ENCODE data around the gene ATMIN.

The ATMIN gene

DNA sequence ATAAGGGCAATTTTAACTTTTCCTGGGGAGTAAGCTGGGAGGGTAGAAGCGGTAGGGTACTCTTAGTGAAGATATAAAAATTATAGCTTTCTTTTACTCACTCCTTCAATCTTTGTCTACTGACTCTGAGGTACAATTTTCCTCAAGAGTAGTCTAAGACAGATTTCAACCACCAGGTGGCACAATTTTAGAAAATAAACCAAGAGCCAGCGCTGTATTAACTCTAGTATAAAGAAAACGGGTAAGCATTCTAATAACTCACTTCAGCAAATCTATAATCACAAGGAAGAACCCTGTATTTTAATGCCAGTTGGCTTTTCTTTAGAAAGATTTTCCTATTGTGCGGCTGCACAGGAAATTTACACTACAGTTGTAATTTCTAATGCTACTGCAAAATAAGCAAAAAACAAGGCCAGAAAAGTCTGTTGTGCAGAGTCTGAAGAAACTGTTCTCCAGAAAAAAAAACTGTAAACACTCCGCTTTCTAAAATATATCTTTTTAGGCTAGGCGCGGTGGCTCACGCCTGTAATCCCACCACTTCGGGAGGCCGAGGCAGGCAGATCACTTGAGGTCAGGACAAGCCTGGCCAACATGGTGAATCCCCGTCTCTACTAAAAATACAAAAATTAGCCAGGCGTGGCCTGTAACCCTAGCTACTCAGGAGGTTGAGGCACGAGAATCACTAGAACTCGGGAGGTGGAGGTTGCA, 30.8 kb upstream of the ATMIN start:
- peak overlapping the region; percentile 1 for H3K4me3 ChIP-seq (ENCODE audit: low read depth, low read length)
- TF ChIP-seq, protein P1, sequence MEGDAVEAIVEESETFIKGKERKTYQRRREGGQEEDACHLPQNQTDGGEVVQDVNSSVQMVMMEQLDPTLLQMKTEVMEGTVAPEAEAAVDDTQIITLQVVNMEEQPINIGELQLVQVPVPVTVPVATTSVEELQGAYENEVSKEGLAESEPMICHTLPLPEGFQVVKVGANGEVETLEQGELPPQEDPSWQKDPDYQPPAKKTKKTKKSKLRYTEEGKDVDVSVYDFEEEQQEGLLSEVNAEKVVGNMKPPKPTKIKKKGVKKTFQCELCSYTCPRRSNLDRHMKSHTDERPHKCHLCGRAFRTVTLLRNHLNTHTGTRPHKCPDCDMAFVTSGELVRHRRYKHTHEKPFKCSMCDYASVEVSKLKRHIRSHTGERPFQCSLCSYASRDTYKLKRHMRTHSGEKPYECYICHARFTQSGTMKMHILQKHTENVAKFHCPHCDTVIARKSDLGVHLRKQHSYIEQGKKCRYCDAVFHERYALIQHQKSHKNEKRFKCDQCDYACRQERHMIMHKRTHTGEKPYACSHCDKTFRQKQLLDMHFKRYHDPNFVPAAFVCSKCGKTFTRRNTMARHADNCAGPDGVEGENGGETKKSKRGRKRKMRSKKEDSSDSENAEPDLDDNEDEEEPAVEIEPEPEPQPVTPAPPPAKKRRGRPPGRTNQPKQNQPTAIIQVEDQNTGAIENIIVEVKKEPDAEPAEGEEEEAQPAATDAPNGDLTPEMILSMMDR (IDR thresholded peaks at IDR 0.05; ENCODE audit: low read depth, low read length), result peak; percentile 57
- DNase-seq (ENCODE audit: low read depth, low spot score), result peak; percentile 78
- in situ Hi-C loops (cut with HindIII; ENCODE audit: low sequenced_read_pairs), result no loop called here

DNA sequence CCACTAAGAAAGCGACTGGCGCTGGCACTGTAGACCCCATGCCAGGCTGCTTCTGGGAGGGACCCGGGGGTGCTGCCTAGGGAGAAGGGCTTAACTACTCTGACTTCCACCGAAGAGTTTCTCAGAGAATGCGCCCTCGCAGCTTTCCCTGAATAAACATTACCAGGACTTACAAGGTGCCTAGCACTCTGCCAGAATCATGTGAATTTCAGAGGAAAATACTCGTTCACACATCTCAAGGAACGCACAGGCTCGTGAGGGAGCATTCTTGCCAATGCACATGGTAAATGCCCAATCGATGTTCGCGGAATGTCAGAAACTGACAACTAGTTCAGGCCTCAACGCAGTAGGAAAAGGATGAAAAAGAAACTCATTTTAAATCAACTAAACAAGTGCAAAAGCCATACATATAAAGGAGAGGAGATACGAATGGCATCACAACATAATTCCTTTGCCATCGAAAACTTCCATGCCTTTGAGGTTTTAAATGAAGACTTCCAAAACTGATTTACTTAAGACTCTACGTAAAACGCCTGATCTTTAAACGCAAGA, 30.0 kb upstream of the ATMIN start:
- peak overlapping the region; percentile 88 for H3K4me3 ChIP-seq (ENCODE audit: low read depth, low read length)
- TF ChIP-seq, protein P1 (IDR thresholded peaks at IDR 0.05; ENCODE audit: low read depth, low read length), result no peak
- in situ Hi-C loops (cut with HindIII; ENCODE audit: low sequenced_read_pairs), result no loop called here
- peak; percentile 35 for DNase-seq (ENCODE audit: low read depth, low spot score)

DNA sequence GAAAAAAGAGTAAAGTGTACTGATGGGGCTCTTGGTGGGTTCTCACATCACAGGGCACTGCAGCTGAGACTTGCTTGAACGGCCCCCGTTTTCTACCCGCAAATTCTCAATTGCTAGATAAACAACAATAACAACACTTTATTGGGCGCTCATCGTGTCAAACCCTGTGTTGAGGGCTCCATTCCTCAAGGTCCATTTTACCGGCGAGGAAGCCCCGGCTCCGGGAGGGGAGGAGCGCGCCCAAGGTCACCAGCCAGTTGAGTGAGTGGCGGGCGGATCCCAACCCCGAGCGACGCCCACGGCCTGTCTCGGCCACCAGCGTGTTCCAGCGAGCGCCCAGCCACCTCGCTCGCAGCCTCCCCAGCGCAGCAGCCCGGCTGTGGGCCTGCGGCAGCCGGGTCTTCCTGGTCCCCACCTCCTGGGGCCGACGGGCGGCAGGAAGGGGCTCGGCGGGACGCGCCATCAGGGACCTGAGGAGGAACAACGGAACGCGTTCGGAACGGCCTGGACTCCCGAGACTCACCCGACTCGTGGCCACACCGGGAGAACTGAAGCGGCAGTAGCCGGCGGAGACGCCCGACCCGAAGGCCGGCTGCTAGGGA, 29.3 kb upstream of the ATMIN start:
- TF ChIP-seq, protein P1 (IDR thresholded peaks at IDR 0.05; ENCODE audit: low read depth, low read length), result no peak
- H3K4me3 ChIP-seq (ENCODE audit: low read depth, low read length), result peak overlapping the region; percentile 88
- no peak for DNase-seq (ENCODE audit: low read depth, low spot score)
- in situ Hi-C loops (cut with HindIII; ENCODE audit: low sequenced_read_pairs), result no loop called here

DNA sequence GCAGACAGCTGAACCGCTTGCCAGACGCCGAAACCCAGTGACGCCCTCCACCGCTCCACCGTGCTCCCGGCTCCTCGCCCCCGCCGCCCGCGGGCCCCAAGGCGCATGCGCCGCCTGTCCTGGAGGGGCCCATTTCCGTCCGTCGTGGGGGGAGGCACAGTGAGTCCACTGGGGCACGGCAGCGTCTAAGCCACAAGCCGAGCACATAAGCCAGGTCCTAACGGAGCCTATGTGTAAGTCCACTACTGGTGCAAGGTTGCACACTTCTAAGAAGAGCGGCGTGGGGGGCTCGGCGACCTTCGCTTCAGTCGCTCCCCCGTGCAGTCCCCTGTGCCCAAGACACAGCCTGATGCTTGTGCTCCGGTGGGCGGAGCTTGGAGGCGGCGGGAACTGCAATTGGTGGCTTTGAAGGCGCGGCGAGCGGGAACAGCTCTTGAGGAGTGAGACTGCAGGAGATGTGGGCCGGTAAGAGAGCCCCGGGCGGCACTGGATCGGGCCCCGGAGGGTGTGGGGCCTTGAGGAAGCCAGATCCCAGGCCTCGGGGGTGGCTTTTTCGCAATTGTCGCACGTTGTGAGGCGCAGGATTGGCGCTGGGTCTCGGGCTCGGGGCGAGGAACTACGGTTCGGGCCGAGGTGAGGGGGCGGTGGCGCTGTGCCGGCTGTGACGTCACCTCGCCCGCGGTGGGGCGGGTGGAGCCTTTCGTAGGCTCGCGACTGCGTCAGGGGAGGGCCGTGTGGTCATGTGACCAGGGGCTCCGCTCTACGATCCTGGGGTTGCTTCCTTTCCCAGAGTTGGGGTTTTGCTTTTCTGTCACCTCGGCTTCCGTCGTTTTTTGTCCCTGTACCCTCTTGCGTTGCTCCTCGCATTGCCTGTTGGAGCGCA, 28.6 kb upstream of the ATMIN start, which contains the start of the genes CENPN and CMC2:
TSS of gene CENPN (plus strand) at position 402 of the 883 bp plus-strand sequence. CDS start 4,726 bp downstream, outside the sequence.
TSS of gene CMC2 (minus strand) at position 73 of the 883 bp plus-strand sequence. CDS start 9,491 bp downstream, outside the sequence.
- DNase-seq (ENCODE audit: low read depth, low spot score), result peak; percentile 100
- peak within 1 kb of the TSS; percentile 88 for H3K4me3 ChIP-seq (ENCODE audit: low read depth, low read length)
- in situ Hi-C loops (cut with HindIII; ENCODE audit: low sequenced_read_pairs), result no loop called here
- TF ChIP-seq, protein P1 (IDR thresholded peaks at IDR 0.05; ENCODE audit: low read depth, low read length), result peak; percentile 3

DNA sequence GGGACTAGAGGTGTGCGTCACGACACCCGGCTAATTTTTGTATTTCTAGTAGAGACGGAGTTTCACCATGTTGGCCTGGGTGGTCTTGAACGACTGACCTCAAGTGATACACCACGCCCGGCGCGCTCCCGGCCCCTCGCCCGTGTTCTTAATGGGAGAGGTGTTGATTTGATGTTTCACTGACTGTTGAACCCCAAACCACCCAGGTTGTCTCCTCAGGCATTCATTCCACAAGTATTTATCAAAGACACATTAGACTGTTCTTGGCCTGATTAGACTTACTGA, 27.2 kb upstream of the ATMIN start:
- no peak for DNase-seq (ENCODE audit: low read depth, low spot score)
- in situ Hi-C loops (cut with HindIII; ENCODE audit: low sequenced_read_pairs), result no loop called here
- TF ChIP-seq, protein P1 (IDR thresholded peaks at IDR 0.05; ENCODE audit: low read depth, low read length), result no peak
- H3K4me3 ChIP-seq (ENCODE audit: low read depth, low read length), result peak overlapping the region; percentile 88

DNA sequence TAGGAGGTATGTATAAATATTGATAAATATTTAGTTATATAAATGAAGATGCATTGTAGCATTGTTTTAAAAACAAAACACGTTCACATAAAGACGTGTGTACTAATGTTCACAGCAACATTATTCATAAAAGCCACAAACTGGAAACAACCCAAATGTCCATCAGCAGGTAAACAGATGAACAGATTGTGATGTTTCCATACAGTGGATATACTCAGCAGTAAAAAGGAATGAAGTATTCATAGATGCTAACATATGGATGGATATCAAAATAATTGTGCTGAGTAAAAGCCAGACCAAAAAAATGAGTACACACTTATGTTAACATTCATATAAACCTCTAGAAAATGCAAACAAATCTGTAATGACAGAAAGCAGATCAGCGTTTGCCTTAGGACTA, 22.7 kb upstream of the ATMIN start:
- DNase-seq (ENCODE audit: low read depth, low spot score), result no peak
- in situ Hi-C loops (cut with HindIII; ENCODE audit: low sequenced_read_pairs), result no loop called here
- TF ChIP-seq, protein P1 (IDR thresholded peaks at IDR 0.05; ENCODE audit: low read depth, low read length), result no peak
- no peak overlapping the region for H3K4me3 ChIP-seq (ENCODE audit: low read depth, low read length)
